WTC11 (cell line): ENCODE measurements around the gene PTGES2.

ENCODE experiments used
- CTCF ChIP-seq: fragments of 200-600 bp; IDR thresholded peaks from 2 replicates; pipeline ENCODE4 v1.8.0; 2022; ENCODE audit warnings: antibody characterized with exemption
- ETV6 ChIP-seq: sonication (generic); formaldehyde crosslinking; IDR thresholded peaks from 2 replicates; pipeline ENCODE4 v1.8.1; 2022; ENCODE audit warnings: mild to moderate bottlenecking, missing genetic modification reagents
- GABPB1 ChIP-seq: sonication (generic); formaldehyde crosslinking; IDR thresholded peaks from 2 replicates; pipeline ENCODE4 v1.8.1; 2023; ENCODE audit warnings: mild to moderate bottlenecking, missing genetic modification reagents
- MAX ChIP-seq: sonication (generic); formaldehyde crosslinking; IDR thresholded peaks from 2 replicates; pipeline ENCODE4 v1.8.0; 2022; ENCODE audit warnings: mild to moderate bottlenecking, missing genetic modification reagents
- NR1H2 ChIP-seq: sonication (generic); formaldehyde crosslinking; IDR thresholded peaks from 2 replicates; pipeline ENCODE4 v1.9.0; 2021; ENCODE audit warnings: mild to moderate bottlenecking, moderate library complexity, missing genetic modification reagents
- SMAD4 ChIP-seq: sonication (generic); formaldehyde crosslinking; IDR thresholded peaks from 2 replicates; pipeline ENCODE4 v1.8.0; 2022; ENCODE audit warnings: mild to moderate bottlenecking, missing genetic modification reagents
- SP1 ChIP-seq: sonication (generic); formaldehyde crosslinking; conservative IDR thresholded peaks from 2 replicates; pipeline ENCODE4 v1.8.1; 2022; ENCODE audit warnings: missing genetic modification reagents
- TEAD4 ChIP-seq: sonication (generic); formaldehyde crosslinking; IDR thresholded peaks from 2 replicates; pipeline ENCODE4 v1.8.0; 2022; ENCODE audit warnings: mild to moderate bottlenecking, missing genetic modification reagents
- TF ChIP-seq, protein P1 (sequence below): sonication (generic); formaldehyde crosslinking; IDR thresholded peaks from 2 replicates; pipeline ENCODE4 v1.8.1; 2023; ENCODE audit warnings: mild to moderate bottlenecking, missing genetic modification reagents, moderate library complexity
- TF ChIP-seq, protein P2 (sequence below): sonication (generic); formaldehyde crosslinking; IDR thresholded peaks from 2 replicates; pipeline ENCODE4 v1.8.1; 2022; ENCODE audit warnings: low read depth, missing genetic modification reagents, borderline replicate concordance

GRCh38 chr9:128104171-128104618 is 23.3 kb downstream of the PTGES2 start:
- TF ChIP-seq TEAD4 (no peak), ETV6 (CRISPR knock-in tag) (no peak), NR1H2 (CRISPR knock-in tag) (no peak), SMAD4 (CRISPR knock-in tag) (no peak), GABPB1 (no peak), SP1 (CRISPR knock-in tag) (no peak), MAX (no peak), CTCF (no peak)
- TF ChIP-seq, protein P1, sequence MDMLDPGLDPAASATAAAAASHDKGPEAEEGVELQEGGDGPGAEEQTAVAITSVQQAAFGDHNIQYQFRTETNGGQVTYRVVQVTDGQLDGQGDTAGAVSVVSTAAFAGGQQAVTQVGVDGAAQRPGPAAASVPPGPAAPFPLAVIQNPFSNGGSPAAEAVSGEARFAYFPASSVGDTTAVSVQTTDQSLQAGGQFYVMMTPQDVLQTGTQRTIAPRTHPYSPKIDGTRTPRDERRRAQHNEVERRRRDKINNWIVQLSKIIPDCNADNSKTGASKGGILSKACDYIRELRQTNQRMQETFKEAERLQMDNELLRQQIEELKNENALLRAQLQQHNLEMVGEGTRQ (CRISPR knock-in tag): no peak
- TF ChIP-seq, protein P2, sequence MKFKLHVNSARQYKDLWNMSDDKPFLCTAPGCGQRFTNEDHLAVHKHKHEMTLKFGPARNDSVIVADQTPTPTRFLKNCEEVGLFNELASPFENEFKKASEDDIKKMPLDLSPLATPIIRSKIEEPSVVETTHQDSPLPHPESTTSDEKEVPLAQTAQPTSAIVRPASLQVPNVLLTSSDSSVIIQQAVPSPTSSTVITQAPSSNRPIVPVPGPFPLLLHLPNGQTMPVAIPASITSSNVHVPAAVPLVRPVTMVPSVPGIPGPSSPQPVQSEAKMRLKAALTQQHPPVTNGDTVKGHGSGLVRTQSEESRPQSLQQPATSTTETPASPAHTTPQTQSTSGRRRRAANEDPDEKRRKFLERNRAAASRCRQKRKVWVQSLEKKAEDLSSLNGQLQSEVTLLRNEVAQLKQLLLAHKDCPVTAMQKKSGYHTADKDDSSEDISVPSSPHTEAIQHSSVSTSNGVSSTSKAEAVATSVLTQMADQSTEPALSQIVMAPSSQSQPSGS (CRISPR knock-in tag): no peak
